Ascending aorta (tissue), 2 donors: ENCODE results near the gene KIZ. TPM values are rescaled to one million over a fixed set of nuclear protein-coding genes. Genes with fewer than 3 reads are reported as not detected.

Source experiments
- DNase-seq, 2 donors: peaks; one replicate each; pipeline ENCODE4 v3.0.0-alpha.2; 2019; ENCODE audit warnings: low spot score in 2 of 2
- H3K27ac ChIP-seq, 2 donors: fragments of 200-600 bp; sonication (generic); one replicate each; pipeline ENCODE4 v1.5.1; 2016 to 2017; ENCODE audit warnings: mild to moderate bottlenecking in 1 of 2
- H3K27me3 ChIP-seq: fragments of 200-600 bp; sonication (generic); one replicate; pipeline ENCODE4 v1.5.1; 2017
- H3K36me3 ChIP-seq, 2 donors: fragments of 200-600 bp; sonication (generic); one replicate each; pipeline ENCODE4 v1.5.1; 2016
- H3K4me1 ChIP-seq, 2 donors: fragments of 200-600 bp; sonication (generic); one replicate each; pipeline ENCODE4 v1.5.1; 2016 to 2017; ENCODE audit warnings: mild to moderate bottlenecking in 1 of 2
- H3K4me3 ChIP-seq, 2 donors: fragments of 200-600 bp; sonication (generic); one replicate each; pipeline ENCODE4 v1.5.1; 2016 to 2017; ENCODE audit warnings: mild to moderate bottlenecking in 1 of 2
- H3K9me3 ChIP-seq, 2 donors: fragments of 200-600 bp; sonication (generic); one replicate each; pipeline ENCODE4 v1.5.1; 2016
- intact Hi-C: fragments of 100-400 bp; cut with DNase I; formaldehyde crosslinking; loops from one replicate; pipeline ENCODE4 v1.15.1; 2023
- total RNA-seq: library from RNA; depleted of rRNA; stranded (reverse); fragments of >200 nt; gene quantifications from one replicate; pipeline ENCODE4 v1.1.0, GENCODE V29; 2016
- TF ChIP-seq, protein P1 (sequence below), 3 experiments: fragments of 200-600 bp in 2 of 3; fragments of 450-650 bp in 1 of 3; sonication (generic) in 2 of 3; IDR thresholded peaks; one replicate each; pipeline ENCODE4 v1.5.1; 2016 to 2019; ENCODE audit warnings: antibody characterized with exemption in 3 of 3, mild to moderate bottlenecking in 1 of 3, moderate library complexity in 1 of 3

The KIZ gene
- total RNA-seq, 1 donor from 2014 or later: 7.8 TPM

DNA sequence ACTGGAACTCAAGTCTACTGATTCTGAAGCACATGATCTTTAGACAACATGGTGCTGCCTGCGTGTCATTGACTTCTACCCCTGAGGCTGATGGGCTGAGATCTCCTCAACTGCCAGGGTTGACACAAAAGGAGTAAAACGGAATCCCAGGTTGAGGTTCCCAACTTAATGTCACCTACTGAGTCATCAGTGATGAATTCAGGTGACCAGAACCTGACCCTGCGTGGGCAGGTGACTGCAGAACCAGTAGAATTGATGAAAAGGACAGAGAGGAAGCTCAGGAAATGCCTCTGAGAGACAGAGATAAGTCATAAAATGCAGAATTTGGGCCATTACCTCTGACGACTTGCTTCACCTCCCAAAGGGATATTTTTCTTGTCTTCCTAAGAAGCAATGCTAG, 7.7 kb upstream of the KIZ start:
- DNase-seq: no peak
- intact Hi-C loops: no loop called here
- no peak overlapping the region for H3K4me3 ChIP-seq
- no peaks in the 10 kb centered on the region for H3K27me3 ChIP-seq
- TF ChIP-seq, protein P1, sequence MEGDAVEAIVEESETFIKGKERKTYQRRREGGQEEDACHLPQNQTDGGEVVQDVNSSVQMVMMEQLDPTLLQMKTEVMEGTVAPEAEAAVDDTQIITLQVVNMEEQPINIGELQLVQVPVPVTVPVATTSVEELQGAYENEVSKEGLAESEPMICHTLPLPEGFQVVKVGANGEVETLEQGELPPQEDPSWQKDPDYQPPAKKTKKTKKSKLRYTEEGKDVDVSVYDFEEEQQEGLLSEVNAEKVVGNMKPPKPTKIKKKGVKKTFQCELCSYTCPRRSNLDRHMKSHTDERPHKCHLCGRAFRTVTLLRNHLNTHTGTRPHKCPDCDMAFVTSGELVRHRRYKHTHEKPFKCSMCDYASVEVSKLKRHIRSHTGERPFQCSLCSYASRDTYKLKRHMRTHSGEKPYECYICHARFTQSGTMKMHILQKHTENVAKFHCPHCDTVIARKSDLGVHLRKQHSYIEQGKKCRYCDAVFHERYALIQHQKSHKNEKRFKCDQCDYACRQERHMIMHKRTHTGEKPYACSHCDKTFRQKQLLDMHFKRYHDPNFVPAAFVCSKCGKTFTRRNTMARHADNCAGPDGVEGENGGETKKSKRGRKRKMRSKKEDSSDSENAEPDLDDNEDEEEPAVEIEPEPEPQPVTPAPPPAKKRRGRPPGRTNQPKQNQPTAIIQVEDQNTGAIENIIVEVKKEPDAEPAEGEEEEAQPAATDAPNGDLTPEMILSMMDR (IDR thresholded peaks at IDR 0.05): no peak
- no peaks in the 10 kb centered on the region for H3K4me1 ChIP-seq
- H3K27ac ChIP-seq: no peak overlapping the region
- no peaks in the 10 kb centered on the region for H3K36me3 ChIP-seq
- H3K9me3 ChIP-seq: no peaks in the 10 kb centered on the region

DNA sequence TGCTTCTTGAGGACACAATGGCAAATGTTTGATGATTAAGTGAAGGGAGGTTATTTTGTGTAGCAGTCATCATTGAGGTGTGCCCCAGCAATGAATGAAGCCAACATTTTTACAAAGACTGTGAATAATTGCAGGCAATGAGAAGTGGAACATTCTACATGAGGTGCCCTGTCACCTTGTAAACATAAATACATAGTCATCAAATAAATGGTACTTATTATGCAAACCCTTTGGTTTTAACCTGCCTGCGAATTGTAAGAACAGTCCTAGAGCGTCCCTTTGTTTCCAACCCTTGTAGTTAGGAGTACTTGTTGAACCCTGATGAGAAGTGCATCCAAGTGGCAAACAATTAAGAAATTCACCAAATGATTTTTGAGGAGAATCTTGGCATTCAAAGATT, 7.1 kb upstream of the KIZ start:
- TF ChIP-seq, protein P1 (IDR thresholded peaks at IDR 0.05): no peak
- no peak for DNase-seq
- intact Hi-C loops: no loop called here
- Histone ChIP-seq H3K9me3 (no peaks in the 10 kb centered on the region), H3K27me3 (no peaks in the 10 kb centered on the region), H3K36me3 (no peaks in the 10 kb centered on the region), H3K4me3 (no peak overlapping the region), H3K4me1 (no peaks in the 10 kb centered on the region), H3K27ac (no peak overlapping the region)

DNA sequence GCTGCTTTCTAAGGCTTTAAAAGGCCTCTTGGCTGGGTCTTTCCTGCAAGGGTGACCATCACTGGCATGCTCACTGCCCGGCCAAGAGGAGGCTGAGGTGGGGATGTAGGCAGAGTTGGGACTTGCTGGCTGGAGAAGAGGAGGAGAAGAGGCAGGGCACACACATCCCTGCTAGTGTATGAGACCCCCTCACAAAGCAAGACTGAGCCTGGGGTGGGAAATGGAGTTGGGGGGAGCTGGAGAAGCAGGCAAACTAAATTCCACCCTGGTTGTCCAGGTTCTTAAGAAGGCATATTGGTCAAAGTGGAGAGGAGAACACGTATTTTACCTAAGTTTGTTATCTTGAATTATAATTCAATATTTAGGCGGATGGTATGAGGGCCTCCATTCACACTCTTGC, 1.7 kb upstream of the KIZ start:
- H3K27me3 ChIP-seq: no peaks in the 10 kb centered on the region
- no peaks in the 10 kb centered on the region for H3K36me3 ChIP-seq
- no peak overlapping the region for H3K4me3 ChIP-seq
- no peaks in the 10 kb centered on the region for H3K9me3 ChIP-seq
- DNase-seq: no peak
- peaks cover 2 to 4% of the 10 kb centered on the region in 2 donors for H3K4me1 ChIP-seq
- intact Hi-C loops: loop anchor here (2.0 to 10.0 kb wide), 3 partner anchors 59 to 1069 kb away; partner anchors contain the start of genes CFAP61, CRNKL1 and XRN2
- TF ChIP-seq, protein P1 (IDR thresholded peaks at IDR 0.05): no peak
- no peak overlapping the region for H3K27ac ChIP-seq

DNA sequence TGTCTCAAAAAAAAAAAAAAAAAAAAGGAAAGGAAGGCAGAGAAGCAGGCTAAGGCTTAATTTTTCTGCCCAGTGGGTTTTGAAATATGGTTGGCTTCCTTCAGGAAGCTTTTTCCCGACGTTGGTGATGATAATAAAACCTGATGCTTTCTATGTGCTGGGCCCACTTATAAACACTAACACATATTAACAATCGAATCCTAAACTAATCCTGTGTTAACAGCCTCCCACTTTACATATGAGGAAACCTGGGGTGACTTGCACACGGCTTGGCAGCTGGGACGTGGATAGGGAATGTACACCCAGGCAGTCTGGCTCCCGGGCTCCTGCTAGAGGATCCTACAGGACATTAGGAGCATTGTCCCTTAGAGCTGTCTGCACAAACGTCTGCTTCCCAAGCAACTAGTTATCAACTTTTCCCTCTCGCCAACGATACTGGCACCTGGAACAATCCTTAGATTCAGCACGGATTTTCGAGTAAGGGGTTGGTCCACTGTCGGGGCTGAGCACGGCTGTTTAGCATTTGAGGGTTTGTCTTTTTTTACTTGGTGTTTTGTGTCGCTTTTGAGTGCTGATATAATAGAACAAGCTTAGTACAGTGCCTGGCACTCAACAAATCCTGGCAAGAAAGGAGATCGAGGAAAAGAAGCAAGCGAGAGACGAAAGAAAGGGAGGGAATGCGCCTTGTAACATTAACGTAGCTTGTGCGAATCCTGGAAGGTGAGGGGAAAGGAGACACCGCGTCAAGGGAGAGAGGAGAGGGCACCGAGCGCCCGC, 622 bp upstream of the KIZ start:
- TF ChIP-seq, protein P1 (IDR thresholded peaks at IDR 0.05): no peak
- H3K4me3 ChIP-seq: peak overlapping the region; percentile 74 to 96
- peak overlapping the region; percentile 41 to 54 for H3K27ac ChIP-seq
- intact Hi-C loops: loop anchor here (2.0 to 10.0 kb wide), 4 partner anchors 58 to 1070 kb away; partner anchors contain the start of genes CFAP61, CRNKL1, RALGAPA2 and XRN2
- H3K9me3 ChIP-seq: no peaks in the 10 kb centered on the region
- no peaks in the 10 kb centered on the region for H3K27me3 ChIP-seq
- DNase-seq: peak in 1 of 2 donors; percentile 64
- no peaks in the 10 kb centered on the region for H3K36me3 ChIP-seq
- peaks cover 2 to 4% of the 10 kb centered on the region in 2 donors for H3K4me1 ChIP-seq

DNA sequence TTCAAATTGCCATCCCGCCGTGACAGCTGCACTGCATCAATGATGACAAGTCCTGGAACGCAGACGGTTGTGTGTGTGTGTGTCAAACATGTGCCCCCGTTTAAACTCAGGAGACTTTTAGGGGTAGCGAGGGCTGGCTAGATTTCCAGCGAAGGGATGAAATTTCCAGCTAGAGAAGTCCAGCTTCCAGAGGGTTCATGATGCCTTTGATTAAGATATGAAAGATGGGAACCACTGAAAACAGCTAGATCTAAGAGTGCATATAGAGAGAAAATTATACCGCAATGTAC, 644 bp downstream of the KIZ start:
- peak overlapping the region; percentile 72 to 83 for H3K27ac ChIP-seq
- DNase-seq: no peak
- no peaks in the 10 kb centered on the region for H3K9me3 ChIP-seq
- H3K36me3 ChIP-seq: peaks cover 0 to 1% of the 10 kb centered on the region in 2 donors
- TF ChIP-seq, protein P1 (IDR thresholded peaks at IDR 0.05): no peak
- peak overlapping the region; percentile 74 to 96 for H3K4me3 ChIP-seq
- peaks cover 2 to 4% of the 10 kb centered on the region in 2 donors for H3K4me1 ChIP-seq
- H3K27me3 ChIP-seq: no peaks in the 10 kb centered on the region
- intact Hi-C loops: loop anchor here (5.0 to 10.0 kb wide), 2 partner anchors 414 to 1072 kb away; partner anchors contain the start of genes CFAP61, CRNKL1 and RALGAPA2
